Neural cell (in vitro differentiated cells): Measurements from ENCODE around the gene SPTLC2.

Experiments
- CTCF ChIP-seq: fragments of 450-650 bp; IDR thresholded peaks from 2 replicates; pipeline ENCODE4 v1.5.1; 2014; ENCODE audit warnings: antibody characterized with exemption, mild to moderate bottlenecking, moderate library complexity; ENCODE audit not compliant: poor library complexity, severe bottlenecking
- MXI1 ChIP-seq: fragments of 450-650 bp; conservative IDR thresholded peaks from 2 replicates; pipeline ENCODE4 v1.6.1; 2014; ENCODE audit warnings: antibody characterized with exemption, mild to moderate bottlenecking; ENCODE audit not compliant: poor library complexity, severe bottlenecking
- POLR2AphosphoS5 ChIP-seq: IDR thresholded peaks from 2 replicates; pipeline ENCODE4 v1.6.1; 2012
- RAD21 ChIP-seq: fragments of 450-650 bp; conservative IDR thresholded peaks from 2 replicates; pipeline ENCODE4 v1.6.1; 2014; ENCODE audit warnings: antibody characterized with exemption, mild to moderate bottlenecking, moderate library complexity

- TF ChIP-seq POLR2AphosphoS5 = no peak
- TF ChIP-seq CTCF = no peak
- TF ChIP-seq MXI1 = no peak
- TF ChIP-seq RAD21 = no peak
These were observed 32.8 kb downstream of the SPTLC2 start for GRCh38 chr14:77583657-77584056.
